Measurements from ENCODE around the gene CUEDC2. TPM values are rescaled to one million over a fixed set of nuclear protein-coding genes. Genes with fewer than 3 reads are reported as not detected.

The CUEDC2 gene
- total and polyA plus RNA-seq, 10 donors: 35.3 to 59.1 (median 44.7) TPM

GRCh38 chr10:102408728-102409603, 23.4 kb downstream of the CUEDC2 start:
- DNase-seq: peak; percentile 82
- Histone ChIP-seq H3K36me3 (no peaks in the 10 kb centered on the region), H3K27me3 (replicated peaks in 1 of 7) (peaks cover 12 to 72% (median 53%) of the 10 kb centered on the region in 7 donors), H3K27ac (peak overlapping the region in 4 of 8 donors; percentile 13 to 43 (median 36)), H3K9me3 (no peaks in the 10 kb centered on the region), H3K4me1 (peaks cover 5 to 36% (median 25%) of the 10 kb centered on the region in 6 donors), H3K4me3 (peak overlapping the region in 7 of 8 donors; percentile 33 to 71 (median 40))
- TF ChIP-seq POLR2AphosphoS5 (IDR thresholded peaks at IDR 0.05) (peak in 1 of 3 donors; percentile 19), CTCF (IDR thresholded peaks at IDR 0.05 in 8 of 11, conservative IDR thresholded peaks at IDR 0.05 in 3 of 11) (no peak), POLR2A (IDR thresholded peaks at IDR 0.05) (no peak)
- intact Hi-C loops (cut with DNase I; ENCODE audit: low total_unique reads): no loop called here
- 1% methylated on average over 62 to 103 of the region's 103 CpGs for WGBS, 5 donors

- H3K27me3 ChIP-seq (replicated peaks in 1 of 7): peaks cover 12 to 66% (median 52%) of the 10 kb centered on the region in 7 donors
- DNase-seq: no peak
- H3K27ac ChIP-seq: no peak overlapping the region
- peaks cover 0 to 7% (median under 1%) of the 10 kb centered on the region in 6 donors for H3K36me3 ChIP-seq
- 65 to 70% (median 69%) methylated on average over 10 to 14 of the region's 14 CpGs for WGBS, 5 donors
- intact Hi-C loops (cut with DNase I; ENCODE audit: low total_unique reads): no loop called here
- H3K4me3 ChIP-seq: peak overlapping the region in 7 of 8 donors; percentile 33 to 71 (median 40)
- no peaks in the 10 kb centered on the region for H3K9me3 ChIP-seq
- TF ChIP-seq POLR2AphosphoS5 (IDR thresholded peaks at IDR 0.05) (no peak), CTCF (IDR thresholded peaks at IDR 0.05 in 8 of 11, conservative IDR thresholded peaks at IDR 0.05 in 3 of 11) (no peak), POLR2A (IDR thresholded peaks at IDR 0.05) (no peak)
- peaks cover 5 to 40% (median 28%) of the 10 kb centered on the region in 6 donors for H3K4me1 ChIP-seq
Measured at GRCh38 chr10:102408131-102408727, 24.1 kb downstream of the CUEDC2 start.

GRCh38 chr10:102407425-102408130, 24.8 kb downstream of the CUEDC2 start:
- Histone ChIP-seq H3K36me3 (peaks cover 0 to 13% (median 6%) of the 10 kb centered on the region in 6 donors), H3K27me3 (replicated peaks in 1 of 7) (peaks cover 12 to 59% (median 45%) of the 10 kb centered on the region in 7 donors), H3K9me3 (no peaks in the 10 kb centered on the region), H3K4me1 (peaks cover 5 to 41% (median 28%) of the 10 kb centered on the region in 6 donors), H3K27ac (no peak overlapping the region), H3K4me3 (no peak overlapping the region)
- TF ChIP-seq POLR2A (IDR thresholded peaks at IDR 0.05) (no peak), POLR2AphosphoS5 (IDR thresholded peaks at IDR 0.05) (no peak), CTCF (IDR thresholded peaks at IDR 0.05 in 8 of 11, conservative IDR thresholded peaks at IDR 0.05 in 3 of 11) (no peak)
- intact Hi-C loops (cut with DNase I; ENCODE audit: low total_unique reads): no loop called here
- DNase-seq: no peak
- WGBS, 5 donors: 77 to 91% (median 82%) methylated on average over 12 to 13 of the region's 13 CpGs

All from spleen (tissue), 11 donors.